SU-DHL-6 (cell line): ENCODE results near the gene TMEM240.
"Not testable (repeated sequence)": the region's sequence is repeated elsewhere in the genome, so short reads cannot be mapped to it uniquely, and the experiment has no call there.

ENCODE experiments used
- CTCF ChIP-seq: fragments of 200-600 bp; sonication (generic); IDR thresholded peaks from one replicate; pipeline ENCODE4 v1.5.1; 2017; ENCODE audit warnings: antibody characterized with exemption, mild to moderate bottlenecking, low read length, moderate library complexity; ENCODE audit not compliant: insufficient read depth, poor library complexity, severe bottlenecking
- EZH2phosphoT487 ChIP-seq: fragments of 200-600 bp; sonication (generic), shearing (Covaris generic); conservative IDR thresholded peaks from 2 replicates; pipeline ENCODE4 v1.6.1; 2018; ENCODE audit warnings: mild to moderate bottlenecking, antibody characterized with exemption, low read length, moderate library complexity, mixed read lengths

- TF ChIP-seq CTCF, EZH2phosphoT487: not testable (repeated sequence)
Observed at GRCh38 chr1:1495461-1495975, 44.9 kb downstream of the TMEM240 start.
